Brain microvascular endothelial cell (primary cell): Measurements from ENCODE around the gene ITGA1.
A peak's percentile ranks its signal among the peaks of the same experiment; 100 is the strongest.

ENCODE experiments used
- DNase-seq: peaks from one replicate; pipeline ENCODE4 v3.0.0-alpha.2; 2020
- H3K27ac ChIP-seq: fragments of 250-450 bp; sonication (Bioruptor Pico); 2 replicates; pipeline ENCODE4 v1.5.1; 2020; ENCODE audit warnings: mild to moderate bottlenecking, moderate library complexity
- H3K27me3 ChIP-seq: fragments of 250-450 bp; sonication (Bioruptor Pico); replicated peaks from 2 replicates; pipeline ENCODE4 v1.5.1; 2020; ENCODE audit warnings: mild to moderate bottlenecking
- H3K36me3 ChIP-seq: fragments of 250-450 bp; sonication (Bioruptor Pico); replicated peaks from 2 replicates; pipeline ENCODE4 v1.5.1; 2020; ENCODE audit warnings: mild to moderate bottlenecking
- H3K4me3 ChIP-seq: 2 replicates; pipeline ENCODE4 v1.5.1; 2011; ENCODE audit warnings: low read depth, mild to moderate bottlenecking, control low read depth, low read length, moderate library complexity
- CTCF ChIP-seq: IDR thresholded peaks from 2 replicates; pipeline ENCODE4 v1.5.1; 2011; ENCODE audit warnings: low read depth, mild to moderate bottlenecking, moderate library complexity, low read length, control low read depth, inconsistent platforms; ENCODE audit errors: missing control alignments
- in situ Hi-C: cut with HindIII; loops from 2 replicates; pipeline ENCODE4 v1.10.0; 2017; ENCODE audit warnings: low sequenced_read_pairs, low pct_ligation_motif_present

Gene ITGA1

GRCh38 chr5:52924456-52924855 lies 136.7 kb downstream of the ITGA1 start:
- no peak for TF ChIP-seq CTCF
- in situ Hi-C loops, result no loop called here
- peaks cover 2% of the 10 kb centered on the region for H3K36me3 ChIP-seq
- H3K4me3 ChIP-seq, result no peak overlapping the region
- no peaks in the 10 kb centered on the region for H3K27me3 ChIP-seq
- no peak overlapping the region for H3K27ac ChIP-seq
- no peak for DNase-seq

DNA sequence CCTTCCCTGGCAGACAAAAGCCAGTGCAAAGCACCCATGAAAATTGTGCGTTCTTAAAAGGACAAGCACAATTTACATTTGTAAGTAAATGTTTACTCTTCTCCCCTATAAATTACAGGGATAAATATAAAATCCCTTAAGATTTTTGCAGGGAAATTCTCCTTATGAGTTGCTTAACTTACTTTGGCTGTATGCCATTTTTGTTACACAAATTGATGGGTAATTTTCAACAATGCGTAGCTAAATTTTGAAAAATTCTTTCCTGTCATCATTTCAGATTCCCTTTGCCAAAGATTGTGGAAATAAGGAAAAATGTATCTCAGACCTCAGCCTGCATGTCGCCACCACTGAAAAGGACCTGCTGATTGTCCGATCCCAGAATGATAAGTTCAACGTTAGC lies 137.3 kb downstream of the ITGA1 start:
- TF ChIP-seq CTCF, result no peak
- H3K27ac ChIP-seq, result no peak overlapping the region
- H3K27me3 ChIP-seq, result no peaks in the 10 kb centered on the region
- DNase-seq, result no peak
- no peak overlapping the region for H3K4me3 ChIP-seq
- in situ Hi-C loops, result no loop called here
- peaks cover 2% of the 10 kb centered on the region for H3K36me3 ChIP-seq

- no peak for DNase-seq
- no peaks in the 10 kb centered on the region for H3K27me3 ChIP-seq
- H3K4me3 ChIP-seq, result no peak overlapping the region
- H3K36me3 ChIP-seq, result peaks cover 2% of the 10 kb centered on the region
- H3K27ac ChIP-seq, result no peak overlapping the region
- in situ Hi-C loops, result no loop called here
- TF ChIP-seq CTCF, result no peak
Measured at GRCh38 chr5:52928689-52929088, 141.0 kb downstream of the ITGA1 start.

- Histone ChIP-seq H3K27me3 (no peaks in the 10 kb centered on the region), H3K36me3 (peaks cover 6% of the 10 kb centered on the region), H3K4me3 (no peak overlapping the region), H3K27ac (no peak overlapping the region)
- in situ Hi-C loops, result no loop called here
- DNase-seq, result no peak
- TF ChIP-seq CTCF, result no peak
Measured at GRCh38 chr5:52938226-52938625, 150.5 kb downstream of the ITGA1 start.

DNA sequence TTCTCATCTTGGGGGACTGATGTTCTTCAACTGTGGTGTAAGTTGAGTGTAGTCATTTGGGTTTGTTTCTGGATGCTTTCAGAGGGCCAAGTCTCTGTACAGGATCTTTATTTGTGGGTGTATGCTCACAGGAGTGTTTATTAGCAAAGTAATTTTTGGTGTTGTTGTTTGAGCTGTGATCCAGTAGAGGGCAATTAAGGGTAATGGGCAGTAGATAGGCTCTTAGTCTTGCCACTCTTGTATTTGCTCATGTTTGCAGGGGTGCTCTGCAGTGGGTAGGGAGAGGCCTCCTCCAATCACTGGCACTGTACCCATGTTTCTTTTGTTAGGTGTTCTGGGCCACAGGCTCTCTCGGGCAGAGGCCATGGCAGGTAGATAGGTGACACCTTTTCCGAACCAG lies 155.6 kb downstream of the ITGA1 start:
- H3K27me3 ChIP-seq, result no peaks in the 10 kb centered on the region
- no peak overlapping the region for H3K27ac ChIP-seq
- in situ Hi-C loops, result no loop called here
- no peak overlapping the region for H3K4me3 ChIP-seq
- peak; percentile 35 for TF ChIP-seq CTCF
- peaks cover 6% of the 10 kb centered on the region for H3K36me3 ChIP-seq
- DNase-seq, result no peak

DNA sequence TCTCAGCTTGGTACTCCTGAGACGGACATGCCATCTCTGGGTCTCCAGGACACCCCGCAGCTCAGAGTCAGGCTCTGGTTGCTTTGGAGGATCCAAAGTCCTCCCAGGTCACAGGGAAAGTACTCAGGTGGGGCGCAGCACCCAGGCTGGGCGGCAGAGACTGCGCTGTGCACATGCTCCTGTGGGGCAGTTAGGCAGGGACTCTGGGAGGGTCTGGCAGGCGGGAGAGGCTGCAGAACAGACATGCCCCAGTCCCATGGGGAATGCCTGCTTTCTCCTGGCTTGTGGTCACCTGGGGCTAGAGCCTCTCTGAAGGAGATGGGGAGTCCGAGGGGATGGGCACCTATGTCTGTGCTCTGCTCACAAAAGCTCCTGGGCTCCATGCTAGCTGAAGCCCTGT lies 156.1 kb downstream of the ITGA1 start:
- H3K27me3 ChIP-seq, result no peaks in the 10 kb centered on the region
- in situ Hi-C loops, result no loop called here

More for the DNA sequence above, 156.1 kb downstream of the ITGA1 start:
- no peak for DNase-seq
- TF ChIP-seq CTCF, result no peak
- H3K27ac ChIP-seq, result no peak overlapping the region
- H3K36me3 ChIP-seq, result peaks cover 6% of the 10 kb centered on the region
- no peak overlapping the region for H3K4me3 ChIP-seq
